HL-60 (cell line): ENCODE results near the gene RESP18.

Experiments
- DNase-seq, 2 experiments: peaks; one replicate each; pipeline ENCODE4 v3.0.0-alpha.2; 2010 to 2020; ENCODE audit warnings: low read depth in 1 of 2, low spot score in 1 of 2
- H3K27ac ChIP-seq: fragments of 250-450 bp; sonication (Bioruptor Pico); replicated peaks from 2 replicates; pipeline ENCODE4 v1.5.1; 2020; ENCODE audit warnings: mild to moderate bottlenecking, moderate library complexity
- H3K27me3 ChIP-seq: fragments of 250-450 bp; sonication (Bioruptor Pico); 2 replicates; pipeline ENCODE4 v1.5.1; 2021; ENCODE audit warnings: mild to moderate bottlenecking, moderate library complexity; ENCODE audit not compliant: insufficient read depth, poor library complexity, severe bottlenecking
- H3K4me3 ChIP-seq: replicated peaks from 2 replicates; pipeline ENCODE4 v1.5.1; 2011; ENCODE audit warnings: mild to moderate bottlenecking, control low read depth, low read length; ENCODE audit not compliant: insufficient read depth
- CTCF ChIP-seq: IDR thresholded peaks from one replicate; pipeline ENCODE4 v1.5.1; 2011; ENCODE audit warnings: low read length, control low read depth, inconsistent platforms; ENCODE audit not compliant: insufficient read depth
- GABPA ChIP-seq: IDR thresholded peaks from 2 replicates; pipeline ENCODE4 v1.6.1; 2012; ENCODE audit warnings: low read depth
- POLR2AphosphoS5 ChIP-seq: IDR thresholded peaks from 2 replicates; pipeline ENCODE4 v1.6.1; 2012; ENCODE audit warnings: low read depth
- REST ChIP-seq: IDR thresholded peaks from 2 replicates; pipeline ENCODE4 v1.6.1; 2012; ENCODE audit warnings: low read depth; ENCODE audit not compliant: insufficient replicate concordance
- SPI1 ChIP-seq: IDR thresholded peaks from 2 replicates; pipeline ENCODE4 v1.6.1; 2012; ENCODE audit warnings: low read depth, mild to moderate bottlenecking, borderline replicate concordance

RESP18 gene

GRCh38 chr2:219284501-219285372 is 47.8 kb downstream of the RESP18 start:
- Histone ChIP-seq H3K4me3 (no peak overlapping the region), H3K27ac (no peak overlapping the region), H3K27me3 (no peaks in the 10 kb centered on the region)
- no peak for TF ChIP-seq SPI1
- no peak for TF ChIP-seq GABPA
- TF ChIP-seq REST, result no peak
- no peak for TF ChIP-seq CTCF
- TF ChIP-seq POLR2AphosphoS5, result no peak
- DNase-seq, result no peak

GRCh38 chr2:219282943-219283581 is 49.5 kb downstream of the RESP18 start:
- no peak for DNase-seq
- TF ChIP-seq GABPA, result no peak
- TF ChIP-seq CTCF, result no peak
- no peak for TF ChIP-seq SPI1
- no peak for TF ChIP-seq REST
- no peak for TF ChIP-seq POLR2AphosphoS5
- Histone ChIP-seq H3K4me3 (no peak overlapping the region), H3K27me3 (no peaks in the 10 kb centered on the region), H3K27ac (no peak overlapping the region)

GRCh38 chr2:219282375-219282774 is 50.2 kb downstream of the RESP18 start:
- no peak overlapping the region for H3K4me3 ChIP-seq
- H3K27ac ChIP-seq, result no peak overlapping the region
- TF ChIP-seq SPI1 (no peak), REST (no peak), POLR2AphosphoS5 (no peak), GABPA (no peak), CTCF (no peak)

More at GRCh38 chr2:219282375-219282774, 50.2 kb downstream of the RESP18 start:
- no peaks in the 10 kb centered on the region for H3K27me3 ChIP-seq
- no peak for DNase-seq
